ENCODE results near the gene BAIAP2. TPM values are rescaled to one million over a fixed set of nuclear protein-coding genes. Genes with fewer than 3 reads are reported as not detected.
A peak's percentile ranks its signal among the peaks of the same experiment; 100 is the strongest.

BAIAP2 gene
- total and polyA plus RNA-seq, 12 donors = 9.5 to 25.8 (median 15.6) TPM

- intact Hi-C loops (cut with DNase I) = loop anchor here in 7 of 10 donors (1.0 to 5.0 kb wide), 7 partner anchors 71 to 111 kb away; partner anchors contain the start of gene CHMP6 (in 1 of the 7)
- DNase-seq = peak in 1 of 2 donors; percentile 25
- peak in 1 of 8 donors; percentile 4 for ATAC-seq
- no peaks in the 10 kb centered on the region for H3K9me3 ChIP-seq
- peak overlapping the region in 2 of 10 donors; percentile 15 to 70 for H3K27ac ChIP-seq
- peaks cover 5 to 53% (median 18%) of the 10 kb centered on the region in 9 donors for H3K4me1 ChIP-seq
- 78 to 81% methylated on average over 13 of the region's 13 CpGs for WGBS, 2 donors
- peak overlapping the region in 4 of 10 donors; percentile 9 to 34 (median 21) for H3K4me3 ChIP-seq
- peaks cover 0 to 19% (median 0%) of the 10 kb centered on the region in 9 donors for H3K36me3 ChIP-seq
- no peaks in the 10 kb centered on the region for H3K27me3 ChIP-seq
- TF ChIP-seq CTCF (IDR thresholded peaks at IDR 0.05) = no peak
Measured at GRCh38 chr17:81097943-81098308, 63.0 kb downstream of the BAIAP2 start.

- 95 to 98% methylated on average over 23 of the region's 23 CpGs for WGBS, 2 donors
Measured at GRCh38 chr17:81099888-81100287, 64.9 kb downstream of the BAIAP2 start.

GRCh38 chr17:81100668-81101067, 65.7 kb downstream of the BAIAP2 start:
- no peak for TF ChIP-seq CTCF (IDR thresholded peaks at IDR 0.05)
- Histone ChIP-seq H3K9me3 (no peaks in the 10 kb centered on the region), H3K4me1 (peaks cover 0 to 36% (median 18%) of the 10 kb centered on the region in 9 donors), H3K4me3 (no peak overlapping the region), H3K27me3 (no peaks in the 10 kb centered on the region), H3K36me3 (peaks cover 0 to 43% (median 0%) of the 10 kb centered on the region in 9 donors), H3K27ac (no peak overlapping the region)
- no peak for ATAC-seq
- no peak for DNase-seq
- WGBS, 2 donors = 93 to 96% methylated on average over 10 of the region's 10 CpGs
- intact Hi-C loops (cut with DNase I) = loop anchor here in 8 of 10 donors (1.0 to 10.0 kb wide), 9 partner anchors 70 to 673 kb away; partner anchors contain the start of gene CHMP6 (in 3 of the 8)

More at GRCh38 chr17:81099888-81100287, 64.9 kb downstream of the BAIAP2 start:
- Histone ChIP-seq H3K4me3 (no peak overlapping the region), H3K9me3 (no peaks in the 10 kb centered on the region), H3K36me3 (peaks cover 0 to 35% (median 0%) of the 10 kb centered on the region in 9 donors), H3K27me3 (no peaks in the 10 kb centered on the region), H3K4me1 (peaks cover 5 to 44% (median 18%) of the 10 kb centered on the region in 9 donors), H3K27ac (no peak overlapping the region)
- TF ChIP-seq CTCF (IDR thresholded peaks at IDR 0.05) = no peak
- intact Hi-C loops (cut with DNase I) = loop anchor here in 9 of 10 donors (2.0 to 10.0 kb wide), 8 partner anchors 69 to 115 kb away; partner anchors contain the start of gene CHMP6 (in 2 of the 9)
- DNase-seq = no peak
- no peak for ATAC-seq

GRCh38 chr17:81101614-81102306, 66.8 kb downstream of the BAIAP2 start:
- WGBS, 2 donors = 42 to 47% methylated on average over 29 to 33 of the region's 33 CpGs
- intact Hi-C loops (cut with DNase I) = loop anchor here in 9 of 10 donors (1.0 to 10.0 kb wide), 9 partner anchors 71 to 674 kb away; partner anchors contain the start of gene CHMP6 (in 3 of the 9)
- TF ChIP-seq CTCF (IDR thresholded peaks at IDR 0.05) = peak; percentile 99 to 100 (median 100)
- DNase-seq (peak; percentile 73 to 84), ATAC-seq (peak; percentile 72 to 90 (median 85))
- no peak overlapping the region for H3K27ac ChIP-seq
- H3K27me3 ChIP-seq = no peaks in the 10 kb centered on the region
- H3K36me3 ChIP-seq = peaks cover 0 to 52% (median 0%) of the 10 kb centered on the region in 9 donors
- H3K9me3 ChIP-seq = no peaks in the 10 kb centered on the region
- peaks cover 0 to 25% (median 18%) of the 10 kb centered on the region in 9 donors for H3K4me1 ChIP-seq
- H3K4me3 ChIP-seq = no peak overlapping the region

Measured in heart right ventricle (tissue), 16 donors.